Measurements from ENCODE around the gene BAZ2B.

DNA sequence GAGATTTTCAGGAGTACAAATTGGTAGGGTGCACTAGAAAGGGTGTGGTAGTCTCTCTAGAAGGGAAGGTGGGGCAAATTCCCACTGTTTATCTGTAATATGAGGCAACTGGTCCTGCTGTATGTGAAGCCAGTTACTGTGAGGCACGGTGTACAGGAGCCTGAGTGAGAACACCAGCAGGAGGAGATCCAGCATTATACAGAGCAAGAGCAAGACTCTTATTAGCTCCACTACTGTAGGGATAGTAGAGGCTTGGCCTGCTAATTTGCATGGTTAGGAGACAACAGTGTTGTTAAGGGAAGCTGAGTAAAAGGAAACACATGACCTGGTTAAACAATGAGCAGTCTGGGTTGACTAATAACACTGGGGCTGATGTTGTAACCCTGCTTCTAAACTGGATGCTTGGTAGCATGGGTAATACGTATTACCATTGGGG is 253.5 kb downstream of the BAZ2B start:
- TF ChIP-seq POLR2A (IDR thresholded peaks at IDR 0.05; ENCODE audit: low read depth, low read length) (no peak), POLR2AphosphoS5 (IDR thresholded peaks at IDR 0.05; ENCODE audit: low read depth, low read length) (no peak), POU2F2 (IDR thresholded peaks at IDR 0.05; ENCODE audit: low read depth, low read length) (no peak), TAF1 (IDR thresholded peaks at IDR 0.05; ENCODE audit: low read depth, low read length) (no peak), SPI1 (IDR thresholded peaks at IDR 0.05; ENCODE audit: low read depth, low read length) (no peak)
